DMS114 treated with DMSO at 0.1 percent for 48 hours (cell line): ENCODE results near the gene FAM184B.

Experiments used
- DNase-seq: peaks from one replicate; lab custom pipeline; 2025; ENCODE audit not compliant: unreplicated experiment; lab: John Stamatoyannopoulos, UW

Gene FAM184B

DNA sequence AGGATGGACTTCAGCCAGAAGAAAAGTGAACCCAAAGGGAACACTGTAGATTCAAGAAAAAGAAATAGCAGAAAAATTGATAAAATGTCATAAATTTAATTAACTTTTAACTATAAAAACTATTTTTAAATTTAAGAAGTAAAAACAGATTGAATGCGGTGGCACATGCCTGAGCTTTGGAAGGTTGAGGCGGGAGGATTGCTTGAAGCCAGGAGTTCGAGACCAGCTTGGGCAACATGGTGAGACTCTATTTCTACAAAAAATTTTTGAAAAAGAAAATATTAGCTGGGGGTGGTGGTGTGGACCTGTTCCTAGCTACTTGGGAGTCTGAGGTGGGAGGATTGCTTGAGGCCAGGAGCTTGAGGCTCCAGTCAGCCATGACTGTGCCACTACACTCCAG is 3.0 kb downstream of the FAM184B start:
- no peak for DNase-seq

DNA sequence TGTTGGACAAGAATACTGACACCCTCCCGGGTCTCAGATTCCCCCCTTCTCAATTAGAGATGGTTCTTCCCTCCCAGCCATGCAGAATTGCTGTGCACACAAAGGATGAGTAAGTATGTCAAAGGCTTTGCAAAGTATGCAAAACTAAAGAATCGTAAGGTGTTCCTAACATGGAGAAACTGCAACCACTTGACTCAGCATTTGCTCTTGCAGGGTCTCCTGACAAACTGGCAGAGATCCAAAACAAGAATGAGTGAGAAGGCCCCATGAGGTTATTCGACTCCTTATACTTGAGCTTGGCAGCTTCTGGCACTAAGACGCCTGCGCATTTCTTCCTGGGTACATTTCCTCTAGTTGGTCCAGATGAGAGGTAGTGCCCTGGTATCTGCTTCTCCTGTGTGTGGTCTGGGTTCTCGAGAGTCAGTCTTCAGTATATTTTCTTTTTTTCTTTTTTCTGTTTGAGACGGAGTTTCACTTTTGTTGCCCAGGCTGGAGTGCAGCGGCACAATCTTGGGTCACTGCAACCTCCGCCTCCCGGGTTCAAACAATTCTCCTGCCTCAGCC is 8.2 kb downstream of the FAM184B start:
- no peak for DNase-seq

DNA sequence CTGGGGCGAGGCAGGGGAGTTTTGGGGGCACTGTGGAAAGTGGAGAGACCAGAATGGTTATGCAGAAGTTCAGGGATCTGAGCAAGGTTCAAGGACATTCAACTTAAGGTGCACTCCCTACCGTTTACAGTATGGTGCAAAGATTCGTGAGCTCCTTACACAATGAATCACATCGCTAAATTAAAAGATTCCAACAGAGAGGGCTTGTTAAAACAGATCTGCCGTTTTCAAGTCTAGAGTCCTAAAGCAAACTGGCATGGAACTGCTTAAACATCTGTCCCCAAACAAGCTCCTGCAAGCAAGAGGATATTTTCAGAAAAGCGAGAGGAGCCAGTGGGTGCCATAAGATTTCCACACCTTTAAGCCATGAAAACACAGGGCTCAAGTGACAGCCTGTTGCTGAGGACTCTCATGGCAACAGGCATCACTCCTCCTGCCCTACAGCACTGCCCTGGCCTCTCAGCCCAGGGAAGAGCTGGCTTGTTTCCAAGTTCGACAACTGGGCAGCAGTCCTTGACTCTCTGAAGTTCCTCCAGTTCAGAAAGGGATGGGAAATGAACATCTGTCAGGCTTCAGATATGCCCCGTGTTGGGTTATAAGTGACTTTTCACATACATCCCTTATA is 10.0 kb downstream of the FAM184B start:
- no peak for DNase-seq

DNA sequence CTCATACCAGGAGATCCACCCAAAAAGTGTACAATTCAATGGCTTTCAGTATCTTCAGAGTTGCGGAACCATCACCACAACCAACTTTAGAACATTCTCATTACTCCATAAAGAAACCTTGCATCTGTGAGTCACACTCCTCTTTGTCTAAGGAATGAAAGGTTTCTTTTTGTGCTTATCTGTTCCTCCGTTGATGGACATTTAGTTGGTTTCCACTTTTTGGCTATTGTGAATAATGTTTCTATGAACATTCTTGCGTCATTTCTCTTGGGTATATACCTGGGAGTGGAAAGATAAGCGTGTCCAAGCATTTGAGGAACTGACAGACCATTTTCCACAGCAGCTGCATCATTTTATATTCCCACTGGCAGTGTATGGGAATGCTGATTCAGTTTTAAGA is 10.6 kb downstream of the FAM184B start:
- no peak for DNase-seq

DNA sequence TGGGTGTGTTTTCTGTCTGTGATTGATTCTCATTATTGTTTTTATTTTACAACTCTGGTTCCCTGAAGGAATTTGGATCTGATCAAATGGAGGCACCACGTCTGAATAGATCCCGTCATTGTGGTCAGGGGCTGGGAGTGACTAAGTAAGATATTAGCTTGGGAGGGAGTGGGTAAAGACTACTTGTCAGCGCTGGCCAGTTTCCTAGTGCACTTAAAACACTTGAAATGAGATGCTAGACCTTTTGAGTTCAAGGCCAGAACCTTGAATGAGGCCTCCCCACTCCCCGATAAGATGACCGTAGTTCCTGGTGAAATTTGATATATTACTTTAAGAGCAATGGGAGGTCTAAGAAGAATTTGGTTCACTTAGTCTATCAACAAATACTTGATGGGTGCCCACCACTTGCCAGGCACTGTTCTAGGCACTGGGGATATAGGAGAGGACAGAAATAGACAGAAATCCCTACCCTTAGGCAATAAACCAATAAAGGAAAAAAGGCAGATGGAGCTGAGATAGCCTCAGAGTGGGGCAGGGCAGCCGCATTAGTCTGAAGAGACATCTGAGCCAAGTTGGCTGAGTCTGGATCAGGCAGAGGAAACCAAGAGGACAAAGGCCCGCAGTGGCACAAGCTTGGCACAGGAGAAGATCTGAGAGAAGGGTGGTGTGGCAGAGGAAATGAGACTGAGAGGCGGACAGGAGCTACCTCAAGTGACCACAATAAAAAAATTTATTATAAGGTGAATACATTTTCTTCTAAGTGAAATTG is 11.8 kb downstream of the FAM184B start:
- no peak for DNase-seq

DNA sequence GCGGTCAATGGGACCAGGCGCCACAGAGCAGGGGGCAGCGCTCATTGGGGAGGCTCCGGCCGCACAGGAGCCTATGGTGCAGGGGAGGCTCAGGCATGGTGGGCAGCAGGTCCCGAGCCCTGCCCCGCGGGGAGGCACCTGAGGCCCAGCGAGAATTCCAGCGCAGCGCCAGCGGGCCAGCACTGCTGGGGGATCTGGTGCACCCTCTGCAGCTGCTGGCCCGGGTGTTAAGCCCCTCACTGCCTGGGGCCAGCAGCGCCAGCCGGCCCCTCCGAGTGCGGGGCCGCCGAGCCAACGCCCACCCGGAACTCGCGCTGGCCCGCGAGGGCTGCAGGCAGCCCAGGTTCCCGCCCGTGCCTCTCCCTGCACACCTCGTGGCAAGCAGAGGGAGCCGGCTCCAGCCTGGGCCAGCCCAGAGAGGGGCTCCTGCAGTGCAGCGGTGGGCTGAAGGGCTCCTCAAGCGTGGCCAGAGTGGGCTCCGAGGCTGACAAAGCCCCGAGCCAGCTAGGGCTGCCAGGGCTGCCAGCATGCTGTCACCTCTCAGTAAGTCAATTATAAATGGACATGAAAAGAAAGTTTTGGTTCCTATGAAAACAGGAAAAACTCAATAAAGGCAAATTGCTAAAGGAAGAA is 14.5 kb downstream of the FAM184B start:
- no peak for DNase-seq

DNA sequence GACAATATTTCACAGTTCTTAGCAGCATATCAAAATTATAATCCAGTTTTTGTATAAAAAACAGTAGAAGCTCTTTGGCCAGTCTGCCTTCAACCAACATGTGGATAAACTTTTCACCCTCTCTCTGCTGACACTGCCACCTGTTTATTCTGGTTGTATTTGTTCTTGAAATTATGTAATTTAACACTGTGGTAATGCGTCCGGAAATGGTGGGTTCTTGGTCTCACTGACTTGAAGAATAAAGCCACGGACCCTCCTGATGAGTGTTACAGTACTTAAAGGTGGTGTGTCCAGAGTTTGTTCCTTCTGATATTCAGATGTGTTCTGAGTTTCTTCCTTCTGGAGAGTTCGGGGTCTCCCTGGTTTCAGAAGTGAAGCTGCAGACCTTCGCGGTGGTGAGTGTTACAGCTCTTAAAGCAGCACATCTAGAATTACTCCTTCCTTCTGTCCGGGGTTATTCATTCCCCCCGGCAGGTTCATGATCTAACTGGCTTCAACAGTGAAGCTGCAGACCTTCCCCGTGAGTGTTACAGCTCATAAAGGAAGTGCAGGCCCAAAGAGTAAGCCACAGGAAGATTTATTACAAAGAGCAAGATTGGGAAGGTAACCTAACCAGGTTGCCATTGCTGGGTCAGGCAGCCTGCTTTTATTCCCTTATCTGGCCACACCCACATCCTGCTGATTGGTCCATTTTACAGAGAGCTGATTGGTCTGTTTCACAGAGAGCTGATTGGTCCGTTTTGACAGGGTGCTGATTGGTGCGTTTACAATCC is 15.7 kb downstream of the FAM184B start:
- no peak for DNase-seq

DNA sequence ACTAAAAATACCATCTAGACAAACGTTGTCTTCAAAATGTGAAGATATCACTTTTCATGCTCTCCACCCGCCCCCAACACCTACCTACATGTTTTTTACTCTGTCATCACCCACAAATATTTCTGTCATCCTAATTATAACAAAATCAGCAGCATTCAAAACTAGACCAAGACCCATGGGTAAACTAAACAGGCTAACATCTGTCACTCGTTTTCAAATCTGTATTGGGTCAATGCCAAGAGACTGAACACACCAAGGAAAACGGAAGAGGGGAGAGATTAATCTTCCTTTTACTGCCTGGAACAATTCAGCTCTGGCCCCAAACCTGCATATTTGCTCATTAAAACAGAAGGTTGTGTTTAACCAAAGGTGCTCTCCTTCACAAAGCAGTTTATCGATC is 17.5 kb downstream of the FAM184B start:
- DNase-seq, result no peak

DNA sequence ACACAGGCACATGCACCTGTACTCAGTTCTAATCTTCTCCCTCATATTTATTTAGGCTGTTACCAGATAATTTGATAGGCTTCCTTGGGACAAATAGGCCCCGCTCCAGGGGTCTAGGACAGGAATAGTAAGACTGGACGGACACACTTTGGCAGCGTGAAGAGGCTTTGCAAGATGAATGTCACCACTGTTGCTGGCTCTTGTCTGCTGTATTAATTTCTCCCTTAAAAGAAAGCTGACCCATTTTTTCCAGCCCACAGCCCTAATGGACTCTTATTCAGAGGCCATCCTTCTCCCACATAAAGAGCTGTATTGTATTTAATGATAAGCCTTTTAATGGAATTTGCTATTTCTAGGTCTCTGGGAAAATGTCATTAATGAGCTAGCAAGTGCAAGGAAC is 18.0 kb downstream of the FAM184B start:
- DNase-seq, result no peak

DNA sequence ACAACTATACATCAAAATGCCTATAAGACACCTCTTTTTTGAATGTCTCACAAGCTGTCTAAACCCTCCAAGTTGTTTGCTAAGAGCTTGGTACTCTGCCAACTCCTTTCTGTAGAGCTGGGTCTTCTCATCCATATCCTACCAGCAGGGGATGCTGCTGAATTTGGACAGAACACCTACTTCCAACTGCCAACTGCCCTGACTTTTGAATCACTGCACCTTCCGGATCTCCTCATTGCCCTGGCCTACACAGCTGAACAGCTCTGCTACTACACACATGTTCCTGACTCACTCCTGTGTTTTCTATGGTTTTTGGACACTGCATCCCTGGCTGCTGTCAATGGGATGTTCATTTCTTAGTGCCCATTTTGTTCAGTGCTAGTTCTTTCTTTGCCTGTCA is 18.7 kb downstream of the FAM184B start:
- DNase-seq, result no peak

DNA sequence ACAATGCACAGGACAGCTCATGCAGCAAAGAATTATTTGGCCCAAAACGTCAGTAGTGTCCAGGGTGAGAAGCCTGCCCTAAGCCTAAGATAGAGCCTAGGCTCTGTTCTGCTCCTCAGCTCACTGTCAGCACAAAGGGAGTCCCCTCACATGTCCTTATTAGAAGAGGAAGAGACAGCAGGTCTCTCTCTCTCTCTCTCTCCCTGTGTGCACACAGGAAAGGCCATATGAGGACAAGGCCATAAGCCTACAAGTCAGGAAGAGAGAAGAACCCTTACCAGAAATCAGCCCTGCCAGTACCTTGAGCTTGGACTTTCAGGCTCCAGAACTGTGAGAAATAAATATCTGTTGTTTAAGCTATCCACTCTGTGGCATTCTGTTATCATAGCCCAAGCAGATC is 20.4 kb downstream of the FAM184B start:
- no peak for DNase-seq

DNA sequence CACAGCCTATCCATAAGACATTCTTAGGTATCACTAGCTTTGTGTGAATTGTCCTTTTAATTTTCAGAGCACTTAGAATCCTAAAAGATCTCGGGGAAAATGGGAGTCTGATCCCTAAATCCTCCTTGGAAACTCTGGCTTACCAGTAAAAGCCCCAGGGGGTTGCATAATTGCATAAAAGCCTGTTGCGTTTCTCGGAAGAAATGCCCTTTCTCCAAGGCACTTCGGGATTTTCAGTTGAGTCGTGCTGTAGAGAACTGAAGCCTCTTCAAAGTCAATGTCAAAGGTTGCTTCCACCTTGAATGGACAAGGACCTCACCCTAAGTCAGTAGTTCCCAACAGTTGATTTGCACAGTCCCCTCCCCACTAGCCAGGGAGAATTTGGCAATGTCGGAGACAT is 20.8 kb downstream of the FAM184B start:
- DNase-seq, result no peak

DNA sequence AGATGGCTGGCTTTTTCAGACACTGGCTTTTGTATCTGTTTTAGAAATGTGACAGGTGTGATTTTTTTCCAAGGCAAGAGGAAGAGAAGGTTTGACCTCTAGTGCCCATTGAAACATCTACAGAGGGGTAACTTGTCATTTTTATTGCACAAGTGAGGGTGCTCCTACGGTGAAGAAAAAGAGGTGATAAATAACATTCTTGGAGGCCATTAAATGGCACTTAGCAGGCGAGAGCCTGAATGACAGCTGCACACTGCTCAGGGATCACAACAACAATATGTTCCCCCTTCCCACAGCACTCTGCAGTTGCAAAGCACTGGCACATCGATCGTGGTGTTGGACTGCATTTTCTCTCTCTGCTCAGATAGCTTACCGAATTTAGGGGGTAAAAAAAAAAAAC is 22.9 kb downstream of the FAM184B start:
- no peak for DNase-seq

DNA sequence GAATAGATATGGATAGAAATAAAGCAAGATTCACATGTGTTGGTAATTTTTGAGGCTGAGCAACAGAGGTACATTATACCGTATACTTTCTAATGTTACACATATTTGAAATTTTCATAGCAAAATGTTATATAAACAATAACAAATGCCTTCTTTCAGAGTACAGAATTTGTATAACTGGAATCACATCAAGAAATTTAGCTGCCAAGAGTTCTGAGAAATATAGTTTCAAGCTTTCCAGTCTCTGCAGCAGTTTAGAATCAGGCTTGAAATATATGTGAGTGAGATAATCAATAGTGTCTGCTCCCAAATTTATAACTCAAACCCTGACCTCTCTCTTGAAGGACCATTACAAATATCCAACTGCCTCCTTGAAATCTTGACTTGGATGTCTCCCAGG is 23.8 kb downstream of the FAM184B start:
- DNase-seq, result no peak

DNA sequence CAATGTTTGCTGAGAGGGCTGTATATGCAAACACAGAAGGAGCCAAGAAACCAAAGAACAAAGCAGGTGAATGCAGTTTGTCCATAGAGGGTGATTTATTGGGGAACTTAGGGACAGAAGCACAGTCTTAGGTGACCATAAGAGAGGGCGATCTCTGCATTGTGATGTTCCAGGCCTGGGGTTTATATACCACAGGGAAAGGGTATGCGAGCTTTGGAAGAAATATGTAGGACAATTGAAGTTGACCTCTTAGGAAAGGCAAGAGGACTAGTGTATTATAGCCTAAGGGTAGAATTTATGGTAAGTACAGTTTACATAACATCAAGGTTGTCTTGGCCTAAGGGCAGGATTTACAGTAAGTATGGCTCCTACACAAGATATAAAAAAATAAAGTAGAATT is 27.8 kb downstream of the FAM184B start:
- DNase-seq, result no peak

DNA sequence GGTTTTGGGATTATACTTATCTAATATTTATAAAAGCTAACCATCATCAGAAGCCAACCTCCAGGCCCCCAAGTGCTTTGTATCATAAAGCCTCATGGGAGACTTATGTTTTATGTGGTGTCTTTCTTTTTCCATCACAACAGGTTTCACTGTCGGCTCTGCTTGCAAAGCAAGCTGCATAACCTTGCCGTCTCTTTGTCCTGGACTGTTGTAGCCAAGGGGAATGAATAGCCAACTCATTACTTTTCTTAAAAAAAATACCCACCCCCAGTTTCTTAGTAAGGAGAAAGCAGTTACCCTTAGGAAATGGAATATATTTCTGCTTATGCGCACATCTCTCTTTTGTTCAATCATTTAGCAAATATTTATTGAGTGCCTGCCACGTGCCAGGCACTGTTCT is 40.7 kb downstream of the FAM184B start:
- DNase-seq, result no peak

DNA sequence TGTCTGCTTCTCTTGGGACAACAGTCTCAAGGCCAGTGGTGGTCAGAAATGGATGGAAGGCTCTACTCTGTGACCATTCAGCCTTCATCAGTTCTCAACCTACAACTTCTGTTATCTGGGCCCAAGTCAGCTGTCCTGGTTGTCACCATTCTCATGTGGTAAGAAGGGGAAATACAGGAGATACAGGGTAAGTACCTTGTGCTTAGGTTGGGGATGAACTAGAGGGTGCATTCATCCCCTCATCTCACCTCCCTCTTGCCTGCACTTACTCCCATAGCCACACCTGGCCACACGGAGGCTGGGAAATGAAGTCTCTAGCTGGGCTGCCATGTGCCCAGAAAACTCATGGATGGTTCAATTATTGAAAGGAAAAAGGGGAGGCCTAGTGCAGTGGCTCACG is 44.9 kb downstream of the FAM184B start:
- no peak for DNase-seq

DNA sequence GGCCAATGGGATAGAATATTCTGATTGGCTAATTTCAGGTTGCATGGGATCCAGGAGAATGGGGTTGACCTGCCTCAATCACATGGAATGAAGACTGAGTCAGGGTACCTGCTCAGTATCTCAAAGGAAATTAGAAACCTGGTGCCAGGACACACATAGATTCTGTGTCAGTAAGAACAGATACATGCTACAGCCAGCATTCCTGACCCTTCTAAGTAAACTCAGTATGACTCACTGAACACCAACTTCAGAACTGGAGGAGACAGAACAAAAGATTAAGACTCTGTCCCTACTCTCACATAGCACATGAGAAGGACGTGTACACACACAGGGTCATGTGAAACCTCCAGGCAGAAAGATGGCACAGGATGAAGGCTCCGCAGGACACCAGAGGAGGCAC is 54.5 kb downstream of the FAM184B start:
- DNase-seq, result no peak

DNA sequence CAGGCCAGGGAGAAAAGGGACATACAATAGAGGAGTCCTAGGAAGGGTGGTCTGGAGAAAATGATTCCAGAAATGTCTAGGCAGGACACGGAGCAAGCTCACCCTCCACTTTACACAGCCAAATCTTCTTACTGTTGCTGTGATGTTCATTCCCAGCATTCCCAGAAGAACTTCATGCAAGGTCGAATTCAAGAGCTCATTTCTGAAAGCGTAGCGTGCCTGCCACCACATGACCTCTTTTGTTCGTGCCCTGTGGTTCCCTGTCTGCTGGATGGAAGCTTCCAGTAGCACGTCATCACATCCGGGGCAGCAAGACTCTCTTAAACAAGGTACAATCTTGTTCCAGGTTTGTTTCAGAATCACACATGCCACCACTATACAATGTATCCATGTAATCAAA is 57.8 kb downstream of the FAM184B start:
- DNase-seq, result no peak

DNA sequence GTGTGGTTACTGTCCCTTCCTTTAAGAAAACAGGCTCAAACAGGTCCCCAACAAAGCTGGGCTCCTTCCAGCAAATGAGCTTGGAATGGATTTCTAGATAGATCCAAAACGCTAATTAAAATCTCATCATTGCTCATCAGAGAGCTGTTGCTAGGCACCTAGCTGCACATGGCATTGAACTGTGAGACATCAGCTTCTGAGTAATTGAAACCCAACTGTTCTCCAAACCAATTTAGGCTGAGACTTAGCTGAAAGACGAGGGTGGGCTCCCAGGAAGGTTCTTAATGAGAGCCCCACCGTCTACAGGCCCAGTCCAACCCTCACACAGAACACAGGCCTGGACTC is 59.1 kb downstream of the FAM184B start:
- DNase-seq, result no peak

DNA sequence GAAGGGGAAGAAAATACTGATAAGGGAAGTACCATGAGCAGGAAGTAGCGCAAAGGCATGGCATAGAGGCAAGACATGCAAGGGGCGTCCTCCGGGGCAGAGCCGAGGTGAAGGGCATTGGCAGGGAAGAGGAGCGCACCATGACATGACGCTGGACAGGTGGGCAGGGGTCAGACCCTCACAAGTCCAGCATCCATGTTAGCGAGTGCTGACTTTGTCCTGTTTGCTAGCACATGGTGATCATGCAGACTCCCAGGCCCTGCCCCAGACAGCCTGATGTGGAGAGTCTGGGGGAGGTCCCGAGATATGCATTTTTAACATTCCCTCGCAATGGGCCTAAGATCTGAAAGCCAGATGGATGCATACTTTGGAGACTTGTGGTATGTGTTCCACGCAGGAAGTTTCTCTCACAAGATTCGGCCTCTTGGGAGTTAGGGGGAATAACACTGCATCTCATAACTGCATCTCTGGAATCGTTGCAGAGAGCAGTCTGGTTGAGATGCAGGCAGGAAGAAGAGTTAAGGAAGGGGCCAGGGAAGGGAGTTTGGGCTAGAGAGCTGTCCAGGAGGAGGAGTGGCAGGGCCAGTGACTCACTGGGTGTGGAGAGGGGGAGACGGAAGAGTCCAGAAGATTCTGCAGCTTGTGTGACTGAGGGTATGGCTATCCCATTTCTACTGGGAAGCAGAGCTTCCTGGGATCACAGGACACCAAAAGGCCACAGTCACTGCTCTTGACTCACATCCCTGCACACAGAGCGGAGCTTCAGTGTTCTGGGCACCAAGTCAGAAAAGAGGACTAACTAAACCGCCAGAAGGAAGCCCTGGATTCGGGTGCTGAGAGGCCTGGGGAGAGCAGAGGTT is 59.7 kb downstream of the FAM184B start:
- no peak for DNase-seq
